H9 (cell line): ENCODE results near the gene GHR. TPM values are rescaled to one million over a fixed set of nuclear protein-coding genes. Genes with fewer than 3 reads are reported as not detected.

Experiments used
- DNase-seq: peaks from one replicate; pipeline ENCODE4 v3.0.0-alpha.2; 2017
- H2AFZ ChIP-seq: one replicate; pipeline ENCODE4 v1.6.1; 2013; ENCODE audit warnings: mild to moderate bottlenecking, low read length, control low read depth, moderate library complexity
- H2AK5ac ChIP-seq: 2 replicates; pipeline ENCODE4 v1.6.1; 2013; ENCODE audit warnings: low read length, control low read depth, mixed read lengths; ENCODE audit not compliant: insufficient read length
- H2BK120ac ChIP-seq: one replicate; pipeline ENCODE4 v1.6.1; 2013; ENCODE audit warnings: low read depth, mild to moderate bottlenecking, low read length, control low read depth, inconsistent platforms; ENCODE audit not compliant: poor library complexity, severe bottlenecking
- H2BK12ac ChIP-seq: 2 replicates; pipeline ENCODE4 v1.6.1; 2013; ENCODE audit warnings: low read length, control low read depth, mixed read lengths, low read depth; ENCODE audit not compliant: insufficient read length
- H2BK15ac ChIP-seq: 2 replicates; pipeline ENCODE4 v1.6.1; 2013; ENCODE audit warnings: low read depth, low read length, control low read depth
- H2BK20ac ChIP-seq: one replicate; pipeline ENCODE4 v1.6.1; 2013; ENCODE audit warnings: low read depth, mild to moderate bottlenecking, low read length, control low read depth, inconsistent platforms; ENCODE audit not compliant: poor library complexity, severe bottlenecking
- H2BK5ac ChIP-seq: 2 replicates; pipeline ENCODE4 v1.6.1; 2013; ENCODE audit warnings: low read length, control low read depth, mixed read lengths; ENCODE audit not compliant: insufficient read length
- H3K14ac ChIP-seq: 2 replicates; pipeline ENCODE4 v1.6.1; 2013; ENCODE audit warnings: low read length, control low read depth; ENCODE audit not compliant: insufficient read depth
- H3K18ac ChIP-seq: 2 replicates; pipeline ENCODE4 v1.6.1; 2013; ENCODE audit warnings: low read depth, mild to moderate bottlenecking, mixed read lengths, low read length, control low read depth; ENCODE audit not compliant: insufficient read length
- H3K23ac ChIP-seq: 2 replicates; pipeline ENCODE4 v1.6.1; 2013; ENCODE audit warnings: low read length, control low read depth, mixed read lengths, low read depth; ENCODE audit not compliant: insufficient read length
- H3K23me2 ChIP-seq: 2 replicates; pipeline ENCODE4 v1.6.1; 2013; ENCODE audit warnings: low read depth, mild to moderate bottlenecking, mixed read lengths, low read length, control low read depth; ENCODE audit not compliant: insufficient read length, poor library complexity, severe bottlenecking
- H3K27ac ChIP-seq: 2 replicates; pipeline ENCODE4 v1.5.1; 2013; ENCODE audit warnings: low read length, control low read depth, mixed read lengths, low read depth; ENCODE audit not compliant: insufficient read length
- H3K27me3 ChIP-seq: 2 replicates; pipeline ENCODE4 v1.6.1; 2013; ENCODE audit warnings: low read length, control low read depth, inconsistent platforms; ENCODE audit not compliant: insufficient read depth
- H3K4ac ChIP-seq: 2 replicates; pipeline ENCODE4 v1.6.1; 2013; ENCODE audit warnings: low read depth, mild to moderate bottlenecking, control low read depth, inconsistent platforms, low read length, moderate library complexity
- H3K4me1 ChIP-seq: 2 replicates; pipeline ENCODE4 v1.6.1; 2013; ENCODE audit warnings: low read length, control low read depth, inconsistent platforms; ENCODE audit not compliant: insufficient read depth
- H3K4me2 ChIP-seq: 2 replicates; pipeline ENCODE4 v1.6.1; 2013; ENCODE audit warnings: low read length, control low read depth, mixed read lengths; ENCODE audit not compliant: insufficient read length, insufficient read depth
- H3K56ac ChIP-seq: 2 replicates; pipeline ENCODE4 v1.6.1; 2013; ENCODE audit warnings: low read depth, mild to moderate bottlenecking, mixed read lengths, low read length, control low read depth; ENCODE audit not compliant: insufficient read length
- H3K79me1 ChIP-seq: 2 replicates; pipeline ENCODE4 v1.6.1; 2013; ENCODE audit warnings: low read depth, mild to moderate bottlenecking, moderate library complexity, low read length, control low read depth, inconsistent platforms; ENCODE audit not compliant: insufficient read depth, poor library complexity, severe bottlenecking
- H3K79me2 ChIP-seq: 2 replicates; pipeline ENCODE4 v1.6.1; 2013; ENCODE audit warnings: low read length, control low read depth, inconsistent platforms; ENCODE audit not compliant: insufficient read depth
- H3K9ac ChIP-seq: 2 replicates; pipeline ENCODE4 v1.6.1; 2013; ENCODE audit warnings: low read length, control low read depth, mixed read lengths; ENCODE audit not compliant: insufficient read length; ENCODE audit errors: extremely low read depth
- H3K9me3 ChIP-seq: one replicate; pipeline ENCODE4 v1.6.1; 2013; ENCODE audit warnings: low read depth, low read length, inconsistent platforms; ENCODE audit not compliant: control insufficient read depth
- H3T11ph ChIP-seq: one replicate; pipeline ENCODE4 v1.6.1; 2013; ENCODE audit warnings: mild to moderate bottlenecking, low read length, control low read depth, inconsistent platforms
- H4K20me1 ChIP-seq: one replicate; pipeline ENCODE4 v1.6.1; 2013; ENCODE audit not compliant: control insufficient read depth, insufficient read length, insufficient read depth
- H4K5ac ChIP-seq: 2 replicates; pipeline ENCODE4 v1.6.1; 2013; ENCODE audit warnings: low read depth, mild to moderate bottlenecking, mixed read lengths, low read length, control low read depth; ENCODE audit not compliant: insufficient read length
- H4K8ac ChIP-seq: replicated peaks from 2 replicates; pipeline ENCODE4 v1.6.1; 2013; ENCODE audit warnings: low read length, control low read depth, mixed read lengths, low read depth; ENCODE audit not compliant: insufficient read length
- H4K91ac ChIP-seq: 2 replicates; pipeline ENCODE4 v1.6.1; 2013; ENCODE audit warnings: low read depth, mild to moderate bottlenecking, moderate library complexity, mixed read lengths, low read length, control low read depth; ENCODE audit not compliant: insufficient read length
- H3K27ac Mint-ChIP-seq, 3 experiments: 2 replicates in 2 of 3; 3 replicates in 1 of 3; pipeline ENCODE4 v1.8.0; 2020 to 2021; ENCODE audit warnings: mixed read lengths in 3 of 3, mild to moderate bottlenecking in 1 of 3, moderate library complexity in 1 of 3
- H3K27me3 Mint-ChIP-seq: 2 replicates; pipeline ENCODE4 v1.8.0; 2021; ENCODE audit warnings: low read depth, mild to moderate bottlenecking, moderate library complexity, mixed read lengths
- H3K36me3 Mint-ChIP-seq, 3 experiments: 2 replicates in 2 of 3; 3 replicates in 1 of 3; pipeline ENCODE4 v1.8.0; 2020 to 2021; ENCODE audit warnings: low read depth in 3 of 3, mixed read lengths in 3 of 3; ENCODE audit not compliant: insufficient read depth in 1 of 3
- H3K4me1 Mint-ChIP-seq, 2 experiments: 2 replicates each; pipeline ENCODE4 v1.8.0; 2020; ENCODE audit warnings: mixed read lengths in 2 of 2
- H3K4me3 Mint-ChIP-seq, 2 experiments: 2 replicates in 1 of 2; 3 replicates in 1 of 2; pipeline ENCODE4 v1.8.0; 2020 to 2021; ENCODE audit warnings: mild to moderate bottlenecking in 2 of 2, mixed read lengths in 2 of 2, moderate library complexity in 1 of 2
- H3K9me3 Mint-ChIP-seq, 2 experiments: 2 replicates in 1 of 2; 3 replicates in 1 of 2; pipeline ENCODE4 v1.8.0; 2020; ENCODE audit warnings: mild to moderate bottlenecking in 2 of 2, mixed read lengths in 2 of 2, moderate library complexity in 1 of 2
- WGBS: extraction: QIAGEN DNeasy Blood & Tissue Kit; methylation state at CpG from one replicate; pipeline ENCODE4 v1.1.7; 2013; ENCODE audit warnings: missing lambda C conversion rate, low lambda C conversion rate, mixed read lengths; ENCODE audit not compliant: insufficient read length; ENCODE audit errors: extremely low coverage; 5-methylcytosine and 5-hydroxymethylcytosine counted together
- total RNA-seq: library from RNA; stranded (reverse); gene quantifications from 2 replicates; pipeline ENCODE4 v1.2.1, GENCODE V29; 2021
- TF ChIP-seq, protein P1 (sequence below): fragments of 200-600 bp; sonication (generic); conservative IDR thresholded peaks from 3 replicates; pipeline ENCODE4 v1.8.0; 2021; ENCODE audit warnings: antibody characterized with exemption, mild to moderate bottlenecking

GHR gene
- total RNA-seq, 1 experiment from 2014 or later = 0.20 TPM

DNA sequence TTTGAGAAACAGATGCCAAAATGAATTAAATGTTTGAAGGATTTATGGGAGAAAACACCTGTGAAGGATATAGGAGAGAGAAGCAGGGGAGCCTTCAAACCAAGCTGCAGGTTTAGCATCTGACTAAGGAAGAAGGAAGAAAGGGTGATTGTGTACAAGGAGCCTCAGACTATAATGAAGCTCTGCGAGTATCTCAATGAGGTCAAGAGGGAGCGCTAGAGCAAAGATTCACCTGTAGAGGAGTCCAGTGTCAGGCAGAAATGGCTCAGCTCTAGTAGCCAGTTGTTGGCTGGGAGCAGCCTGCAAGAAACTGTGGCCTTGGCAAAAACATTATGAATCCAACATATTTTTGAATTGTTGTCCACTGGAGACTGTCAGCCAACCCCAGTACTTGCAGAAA is 20.0 kb upstream of the GHR start:
- Histone ChIP-seq H2BK20ac (no peak overlapping the region), H2BK12ac (no peak overlapping the region), H3K23ac (no peak overlapping the region), H3K4me1 (no peaks in the 10 kb centered on the region), H3K27me3 (no peaks in the 10 kb centered on the region), H3K9ac (no peak overlapping the region), H2AFZ (no peak overlapping the region), H3K79me2 (no peaks in the 10 kb centered on the region), H3K56ac (no peak overlapping the region), H3K27ac (no peak overlapping the region), H3K9me3 (no peaks in the 10 kb centered on the region), H3K14ac (no peak overlapping the region), H2AK5ac (no peak overlapping the region), H3K4ac (no peak overlapping the region), H3K23me2 (no peaks in the 10 kb centered on the region), H2BK120ac (no peak overlapping the region), H3K4me2 (no peak overlapping the region), H4K5ac (no peak overlapping the region), H4K20me1 (no peaks in the 10 kb centered on the region), H3K79me1 (no peaks in the 10 kb centered on the region), H3T11ph (no peak overlapping the region), H4K8ac (no peak overlapping the region), H4K91ac (no peak overlapping the region), H2BK15ac (no peak overlapping the region), H2BK5ac (no peak overlapping the region), H3K18ac (no peak overlapping the region)
- no peaks in the 10 kb centered on the region; a peak in 1 of 5 replicates for H3K9me3 Mint-ChIP-seq
- TF ChIP-seq, protein P1, sequence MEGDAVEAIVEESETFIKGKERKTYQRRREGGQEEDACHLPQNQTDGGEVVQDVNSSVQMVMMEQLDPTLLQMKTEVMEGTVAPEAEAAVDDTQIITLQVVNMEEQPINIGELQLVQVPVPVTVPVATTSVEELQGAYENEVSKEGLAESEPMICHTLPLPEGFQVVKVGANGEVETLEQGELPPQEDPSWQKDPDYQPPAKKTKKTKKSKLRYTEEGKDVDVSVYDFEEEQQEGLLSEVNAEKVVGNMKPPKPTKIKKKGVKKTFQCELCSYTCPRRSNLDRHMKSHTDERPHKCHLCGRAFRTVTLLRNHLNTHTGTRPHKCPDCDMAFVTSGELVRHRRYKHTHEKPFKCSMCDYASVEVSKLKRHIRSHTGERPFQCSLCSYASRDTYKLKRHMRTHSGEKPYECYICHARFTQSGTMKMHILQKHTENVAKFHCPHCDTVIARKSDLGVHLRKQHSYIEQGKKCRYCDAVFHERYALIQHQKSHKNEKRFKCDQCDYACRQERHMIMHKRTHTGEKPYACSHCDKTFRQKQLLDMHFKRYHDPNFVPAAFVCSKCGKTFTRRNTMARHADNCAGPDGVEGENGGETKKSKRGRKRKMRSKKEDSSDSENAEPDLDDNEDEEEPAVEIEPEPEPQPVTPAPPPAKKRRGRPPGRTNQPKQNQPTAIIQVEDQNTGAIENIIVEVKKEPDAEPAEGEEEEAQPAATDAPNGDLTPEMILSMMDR = peak; percentile 21; the same call in 1 of the 3 replicates
- DNase-seq = no peak
- WGBS = no CpG with 5 or more reads among the region's 2 CpGs
- no peak overlapping the region for H3K4me3 Mint-ChIP-seq
- H3K27ac Mint-ChIP-seq = no peak overlapping the region
- H3K27me3 Mint-ChIP-seq = peaks cover 1% of the 10 kb centered on the region; the same call in 1 of the 2 replicates
- no peaks in the 10 kb centered on the region for H3K4me1 Mint-ChIP-seq
- no peaks in the 10 kb centered on the region; a peak in 1 of 7 replicates for H3K36me3 Mint-ChIP-seq
